Heart left ventricle (tissue), 16 donors: ENCODE data around the gene MS4A15. TPM values are rescaled to one million over a fixed set of nuclear protein-coding genes. Genes with fewer than 3 reads are reported as not detected.
A peak's percentile ranks its signal among the peaks of the same experiment; 100 is the strongest.

Source experiments
- ATAC-seq, 4 donors: fragments of 200-7000 bp; cut with Tn5 transposase; one replicate each; pipeline ENCODE4 v1.9.1; 2020 to 2022; ENCODE audit warnings: moderate library complexity in 4 of 4, mild to moderate bottlenecking in 3 of 4, moderate number of reproducible peaks in 1 of 4
- DNase-seq, 5 donors: peaks; one replicate each; pipeline ENCODE4 v3.0.0-alpha.2; 2020
- H3K27ac ChIP-seq, 12 donors: fragments of 200-600 bp; sonication (generic) in 4 of 12; one replicate each; pipeline versions ENCODE4 v1.5.0 to v1.8.0; 2016 to 2022; ENCODE audit warnings: mild to moderate bottlenecking in 2 of 12
- H3K27me3 ChIP-seq, 9 donors: fragments of 200-600 bp; sonication (generic) in 2 of 9; one replicate each; pipeline versions ENCODE4 v1.5.1 to v1.8.0; 2016 to 2022; ENCODE audit warnings: mild to moderate bottlenecking in 3 of 9
- H3K36me3 ChIP-seq, 9 donors: fragments of 200-600 bp; sonication (generic) in 2 of 9; one replicate each; pipeline versions ENCODE4 v1.5.0 to v1.8.0; 2018 to 2022; ENCODE audit warnings: mild to moderate bottlenecking in 2 of 9
- H3K4me1 ChIP-seq, 12 donors: fragments of 200-600 bp; sonication (generic) in 4 of 12; one replicate each; pipeline versions ENCODE4 v1.5.0 to v1.8.0; 2016 to 2022; ENCODE audit warnings: mild to moderate bottlenecking in 3 of 12
- H3K4me3 ChIP-seq, 12 donors: fragments of 200-600 bp; sonication (generic) in 4 of 12; one replicate each; pipeline versions ENCODE4 v1.5.0 to v1.8.0; 2017 to 2022; ENCODE audit warnings: mild to moderate bottlenecking in 9 of 12, moderate library complexity in 4 of 12
- H3K9me3 ChIP-seq, 12 donors: fragments of 200-600 bp; sonication (generic) in 4 of 12; one replicate each; pipeline versions ENCODE4 v1.5.0 to v1.8.0; 2016 to 2022; ENCODE audit warnings: mild to moderate bottlenecking in 1 of 12
- POLR2A ChIP-seq, 2 donors: fragments of 450-650 bp; IDR thresholded peaks; one replicate each; pipeline ENCODE4 v1.6.1; 2017; ENCODE audit warnings: antibody characterized with exemption in 2 of 2, mild to moderate bottlenecking in 2 of 2, moderate library complexity in 2 of 2
- WGBS, 4 donors: extraction: QIAGEN DNeasy Blood & Tissue Kit in 2 of 4; methylation state at CpG; one replicate each; pipeline versions ENCODE4 v1.1.5 to v1.1.7; 2013 to 2018; 5-methylcytosine and 5-hydroxymethylcytosine counted together
- intact Hi-C, 10 donors: fragments of 100-400 bp; cut with DNase I; formaldehyde crosslinking; loops; one replicate each; pipeline versions ENCODE4 v1.11.1 to v1.14.2; 2022
- polyA plus RNA-seq, 2 donors: library from polyadenylated mRNA; stranded (reverse); fragments of 200-250 nt; gene quantifications; one replicate each; pipeline ENCODE4 v1.2.3, GENCODE V29; 2013
- total RNA-seq, 9 donors: library from RNA; depleted of rRNA in 2 of 9; stranded (reverse); fragments of >200 nt in 2 of 9; fragmentation: NEBNext Ultra II Directional in 3 of 9; extraction: Animal tissue kit (Norgen Biotek cat#: 25700) in 3 of 9; gene quantifications; one replicate each; pipeline versions ENCODE4 v1.1.0 to v1.2.4, GENCODE V29; 2016 to 2023
- TF ChIP-seq, protein P1 (sequence below), 12 donors: fragments of 200-600 bp; sonication (generic) in 4 of 12; IDR thresholded peaks; one replicate each; pipeline versions ENCODE4 v1.5.0 to v1.8.0; 2018 to 2022; ENCODE audit warnings: antibody characterized with exemption in 12 of 12, mild to moderate bottlenecking in 5 of 12
- donor health status: ischemic (EF 13 %, LVEDD 7.1; RV severe dilation, severe dysfunction).
- donor health status: healthy with polysubstance abuse.
- donor health status: DM: no; HTN: yes; CAD: no.
- donor health status: DM: no; HTN: no; CAD: no.
- donor health status: ischemic (EF 25% LVEDD 6.9; RV normal size, moderate dysfunction).
- donor health status: ischemic (EF 25% LVEDD 5.7; RV mildly dilated, moderate dysfunction).
- donor health status: healthy.
- donor health status: DM: yes; HTN: yes; CAD: no.
- donor health status: ischemic (EF 35%, LVEDD 5.7; RV mildly dilated, moderate dysfunction).
- donor health status: nonischemic (EF 11% LVEDD 7.7; RV severe dilation, severe dysfunction).
- donor health status: DM: yes; HTN: yes; CAD: no.
- donor health status: PGD.
- donor health status: ischemic (EF 29% LVEDD 5.4; RV normal size, mild dysfunction).
- donor health status: nonischemic (EF 23%, LVEDD 6.1; RV moderate dilation, normal function).

MS4A15 gene
- total and polyA plus RNA-seq, 11 donors, result not detected

DNA sequence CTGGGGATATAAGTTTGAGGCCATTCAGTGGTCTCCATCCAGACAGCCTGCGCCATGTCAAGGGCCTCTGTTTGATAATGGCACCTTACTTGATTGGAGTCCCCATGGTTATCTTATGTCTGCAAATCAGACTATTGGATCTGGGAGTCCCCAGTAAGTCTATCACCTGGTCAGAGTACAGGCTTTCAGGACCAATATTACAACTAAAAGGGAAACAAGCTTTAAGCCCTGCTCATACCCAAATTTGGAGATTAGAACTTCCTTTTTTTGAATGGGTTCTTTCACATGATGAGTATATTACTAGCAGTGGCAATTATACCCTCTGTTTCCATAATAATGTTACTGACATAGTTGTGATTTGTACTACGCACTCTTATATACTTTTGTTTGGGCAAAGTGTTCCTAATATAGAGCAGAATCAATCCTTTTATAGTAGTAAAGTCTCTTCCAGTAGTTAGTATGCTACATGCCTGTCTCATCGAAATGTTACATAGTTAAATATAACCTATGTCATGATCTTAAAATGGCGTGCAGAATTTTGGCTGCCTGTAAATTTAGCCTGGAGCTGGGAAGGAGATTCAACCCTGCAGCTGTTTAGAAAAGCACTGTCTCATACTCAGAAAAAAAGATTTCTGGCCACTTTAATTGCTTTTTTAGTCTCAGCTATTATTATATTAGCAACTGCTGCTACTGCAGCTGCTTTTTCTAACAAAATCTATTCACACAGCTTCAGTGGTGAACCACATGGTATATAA is 4.9 kb downstream of the MS4A15 start:
- TF ChIP-seq, protein P1, sequence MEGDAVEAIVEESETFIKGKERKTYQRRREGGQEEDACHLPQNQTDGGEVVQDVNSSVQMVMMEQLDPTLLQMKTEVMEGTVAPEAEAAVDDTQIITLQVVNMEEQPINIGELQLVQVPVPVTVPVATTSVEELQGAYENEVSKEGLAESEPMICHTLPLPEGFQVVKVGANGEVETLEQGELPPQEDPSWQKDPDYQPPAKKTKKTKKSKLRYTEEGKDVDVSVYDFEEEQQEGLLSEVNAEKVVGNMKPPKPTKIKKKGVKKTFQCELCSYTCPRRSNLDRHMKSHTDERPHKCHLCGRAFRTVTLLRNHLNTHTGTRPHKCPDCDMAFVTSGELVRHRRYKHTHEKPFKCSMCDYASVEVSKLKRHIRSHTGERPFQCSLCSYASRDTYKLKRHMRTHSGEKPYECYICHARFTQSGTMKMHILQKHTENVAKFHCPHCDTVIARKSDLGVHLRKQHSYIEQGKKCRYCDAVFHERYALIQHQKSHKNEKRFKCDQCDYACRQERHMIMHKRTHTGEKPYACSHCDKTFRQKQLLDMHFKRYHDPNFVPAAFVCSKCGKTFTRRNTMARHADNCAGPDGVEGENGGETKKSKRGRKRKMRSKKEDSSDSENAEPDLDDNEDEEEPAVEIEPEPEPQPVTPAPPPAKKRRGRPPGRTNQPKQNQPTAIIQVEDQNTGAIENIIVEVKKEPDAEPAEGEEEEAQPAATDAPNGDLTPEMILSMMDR (IDR thresholded peaks at IDR 0.05), result no peak
- no peak for TF ChIP-seq POLR2A (IDR thresholded peaks at IDR 0.05)
- no peak overlapping the region for H3K4me3 ChIP-seq
- H3K9me3 ChIP-seq, result no peaks in the 10 kb centered on the region
- H3K27me3 ChIP-seq, result peaks cover 0 to 48% (median 4%) of the 10 kb centered on the region in 9 donors
- H3K4me1 ChIP-seq, result peaks cover 0 to 6% (median 0%) of the 10 kb centered on the region in 12 donors
- no peak for DNase-seq
- intact Hi-C loops, result no loop called here
- ATAC-seq, result no peak
- no peaks in the 10 kb centered on the region for H3K36me3 ChIP-seq
- 62 to 74% (median 67%) methylated on average over 4 of the region's 4 CpGs for WGBS, 4 donors
- no peak overlapping the region for H3K27ac ChIP-seq

DNA sequence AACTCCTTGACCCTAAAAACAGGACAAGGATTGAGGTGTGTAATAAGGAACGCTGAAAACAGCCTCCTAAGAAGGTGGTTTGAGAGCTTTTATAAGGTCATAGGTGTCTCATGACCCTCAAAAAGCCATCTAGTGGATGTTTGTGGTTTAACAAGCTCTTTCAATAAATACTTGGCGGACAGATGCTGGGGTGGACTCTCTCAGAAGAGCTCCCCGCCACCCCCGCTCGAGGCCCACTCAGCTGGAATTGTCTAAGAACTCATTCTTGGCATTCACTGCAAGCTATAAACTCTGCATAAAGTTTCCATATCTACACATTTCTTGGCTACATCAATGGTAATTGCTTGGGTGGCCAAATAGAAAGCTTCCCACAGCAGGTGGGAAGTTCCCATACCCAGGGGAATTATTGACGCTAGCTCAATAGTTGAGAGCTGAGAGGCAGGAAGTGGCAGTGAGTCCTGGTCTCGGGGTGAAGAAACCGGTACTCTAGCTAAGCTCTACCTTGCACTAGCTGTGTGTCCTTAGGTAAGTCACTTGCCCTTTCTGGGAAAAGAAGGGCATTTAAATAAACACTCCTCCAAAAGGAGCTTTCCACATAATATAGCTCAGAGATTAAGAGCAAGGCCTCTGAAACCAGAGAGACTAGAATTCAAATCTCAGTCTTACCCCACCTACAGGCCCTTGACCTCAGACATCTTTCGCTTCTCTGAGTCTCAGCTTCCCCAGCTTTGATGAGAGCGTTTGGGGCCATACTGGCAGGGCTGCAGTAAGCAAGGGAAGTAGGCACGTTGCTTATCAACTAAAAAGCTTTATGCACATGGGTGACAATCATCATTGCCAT is 6.4 kb downstream of the MS4A15 start:
- no peaks in the 10 kb centered on the region for H3K9me3 ChIP-seq
- 59 to 67% (median 63%) methylated on average over 10 to 11 of the region's 11 CpGs for WGBS, 4 donors
- no peak overlapping the region for H3K27ac ChIP-seq
- intact Hi-C loops, result no loop called here
- TF ChIP-seq POLR2A (IDR thresholded peaks at IDR 0.05), result no peak
- TF ChIP-seq, protein P1 (IDR thresholded peaks at IDR 0.05), result peak in 2 of 12 donors; percentile 2 to 14
- ATAC-seq (no peak), DNase-seq (no peak)
- peaks cover 0 to 63% (median 4%) of the 10 kb centered on the region in 9 donors for H3K27me3 ChIP-seq
- peaks cover 0 to 6% (median 0%) of the 10 kb centered on the region in 12 donors for H3K4me1 ChIP-seq
- no peak overlapping the region for H3K4me3 ChIP-seq
- no peaks in the 10 kb centered on the region for H3K36me3 ChIP-seq

DNA sequence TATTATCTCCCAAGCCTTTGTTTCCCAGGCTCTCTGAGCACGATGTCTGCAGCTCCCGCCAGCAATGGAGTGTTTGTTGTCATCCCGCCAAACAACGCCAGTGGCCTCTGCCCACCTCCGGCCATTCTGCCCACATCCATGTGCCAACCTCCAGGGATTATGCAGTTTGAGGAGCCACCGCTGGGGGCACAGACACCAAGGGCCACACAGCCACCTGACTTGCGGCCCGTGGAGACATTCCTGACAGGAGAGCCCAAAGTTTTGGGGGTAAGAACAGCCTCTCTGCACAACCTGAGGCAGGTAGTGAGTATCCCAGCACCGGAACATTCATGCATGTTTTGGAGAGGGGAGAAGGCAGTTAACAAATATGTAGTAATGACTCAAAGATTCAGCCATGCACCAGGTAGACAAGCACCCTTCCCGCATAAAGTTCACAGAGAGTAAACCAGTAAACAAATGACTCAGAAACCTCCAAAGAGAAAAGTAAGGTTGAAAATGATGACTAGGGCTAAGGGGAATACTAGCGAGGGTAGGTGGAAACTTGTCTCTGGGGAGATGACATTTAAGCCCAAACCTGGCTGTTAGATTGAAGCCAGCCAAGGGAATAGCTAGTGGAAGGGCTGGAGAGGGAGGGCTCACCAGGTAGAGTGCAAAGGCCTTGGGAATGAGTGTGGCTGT is 7.2 kb downstream of the MS4A15 start:
- Histone ChIP-seq H3K4me3 (no peak overlapping the region), H3K27me3 (peaks cover 0 to 66% (median 4%) of the 10 kb centered on the region in 9 donors)
- DNase-seq, result no peak

More for the DNA sequence above, 7.2 kb downstream of the MS4A15 start:
- intact Hi-C loops, result no loop called here
- TF ChIP-seq POLR2A (IDR thresholded peaks at IDR 0.05), result no peak
- TF ChIP-seq, protein P1 (IDR thresholded peaks at IDR 0.05), result no peak
- no peak overlapping the region for H3K27ac ChIP-seq
- WGBS, 4 donors, result 85 to 91% (median 88%) methylated on average over 11 of the region's 11 CpGs
- no peaks in the 10 kb centered on the region for H3K36me3 ChIP-seq
- H3K9me3 ChIP-seq, result no peaks in the 10 kb centered on the region
- no peak for ATAC-seq
- peaks cover 0 to 6% (median 0%) of the 10 kb centered on the region in 12 donors for H3K4me1 ChIP-seq
